ENCODE measurements around the gene CPAMD8.

GRCh38 chr19:17035842-17036424, 9.3 kb upstream of the CPAMD8 start:
- no peak for TF ChIP-seq CTCF (IDR thresholded peaks at IDR 0.05; ENCODE audit: extremely low read depth in 1 of 2, insufficient read depth in 1 of 2, low read depth in 1 of 2, low read length in 2 of 2)
- TF ChIP-seq EZH2 (IDR thresholded peaks at IDR 0.05; ENCODE audit: borderline replicate concordance, low read depth, low read length, severe bottlenecking), result no peak
- TF ChIP-seq MYC (IDR thresholded peaks at IDR 0.05; ENCODE audit: low read depth, low read length), result no peak
- no peak for TF ChIP-seq POLR2A (IDR thresholded peaks at IDR 0.05; ENCODE audit: low read depth, low read length)
- TF ChIP-seq POLR2AphosphoS5 (IDR thresholded peaks at IDR 0.05; ENCODE audit: insufficient read depth, low read depth, low read length), result no peak
- TF ChIP-seq, protein P1, sequence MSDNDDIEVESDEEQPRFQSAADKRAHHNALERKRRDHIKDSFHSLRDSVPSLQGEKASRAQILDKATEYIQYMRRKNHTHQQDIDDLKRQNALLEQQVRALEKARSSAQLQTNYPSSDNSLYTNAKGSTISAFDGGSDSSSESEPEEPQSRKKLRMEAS (IDR thresholded peaks at IDR 0.05; ENCODE audit: insufficient read depth, insufficient read length), result no peak

All from endothelial cell of umbilical vein (primary cell).